Epithelial cell of prostate (primary cell): ENCODE measurements around the gene SBNO2.
A peak's percentile ranks its signal among the peaks of the same experiment; 100 is the strongest.

Source experiments
- DNase-seq: peaks from one replicate; pipeline ENCODE4 v3.0.0-alpha.2; 2011; ENCODE audit warnings: low read depth, low spot score
- H3K27ac ChIP-seq: fragments of 450-650 bp; 2 replicates; pipeline ENCODE4 v1.5.1; 2017; ENCODE audit warnings: mild to moderate bottlenecking

SBNO2 gene

GRCh38 chr19:1170938-1171754 lies 2.9 kb downstream of the SBNO2 start:
- DNase-seq, result no peak
- H3K27ac ChIP-seq, result peak overlapping the region; percentile 90

- DNase-seq, result no peak
- peak overlapping the region; percentile 77 for H3K27ac ChIP-seq
Observed at GRCh38 chr19:1169921-1170885, 3.9 kb downstream of the SBNO2 start.

GRCh38 chr19:1169411-1169791 lies 4.7 kb downstream of the SBNO2 start:
- H3K27ac ChIP-seq, result peak overlapping the region; percentile 77
- no peak for DNase-seq

GRCh38 chr19:1168572-1169410 lies 5.3 kb downstream of the SBNO2 start:
- no peak for DNase-seq
- H3K27ac ChIP-seq, result peak overlapping the region; percentile 77

DNA sequence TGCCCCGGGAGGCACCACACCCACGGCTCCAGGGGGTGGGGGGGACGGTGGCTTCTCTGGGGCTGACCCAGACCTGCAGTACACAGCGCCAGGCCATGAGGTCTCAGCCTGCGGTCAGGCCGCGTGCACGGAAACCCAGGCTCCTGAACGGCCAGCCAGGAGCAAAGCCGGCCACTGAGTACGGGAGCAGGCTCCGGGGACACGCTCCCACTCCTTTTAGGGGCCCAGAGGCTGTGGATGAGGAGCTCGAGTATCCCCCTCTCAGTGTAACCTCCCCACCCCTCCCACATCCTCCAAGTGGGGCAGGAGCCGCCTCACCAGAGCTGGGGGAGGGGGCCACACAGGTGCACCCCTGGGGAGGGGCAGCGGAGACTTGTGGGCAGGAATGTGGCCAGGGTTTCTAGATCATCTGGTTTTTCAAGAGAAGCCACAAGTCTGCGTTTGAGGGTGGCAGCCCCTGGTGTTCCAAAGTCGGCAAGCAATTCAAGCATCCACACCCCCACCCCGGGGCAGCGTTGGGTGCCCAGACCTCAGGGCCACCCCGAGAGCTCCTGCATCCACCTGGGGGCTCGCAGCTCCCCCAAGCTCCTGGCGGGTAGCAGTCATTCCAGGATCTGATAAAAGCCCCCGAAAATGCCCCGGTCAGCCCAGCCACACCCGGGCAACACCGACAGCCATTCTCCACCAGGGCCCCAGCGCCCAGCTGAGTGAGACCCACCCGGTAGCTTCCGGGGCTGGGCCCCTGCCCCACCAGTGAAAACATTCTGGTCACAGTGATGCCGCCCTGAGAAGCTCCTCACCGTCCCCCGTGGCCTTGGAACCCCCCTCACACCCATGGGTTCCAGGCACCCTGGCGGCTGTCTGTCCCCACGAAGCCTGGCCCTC lies 6.1 kb downstream of the SBNO2 start:
- H3K27ac ChIP-seq, result peak overlapping the region; percentile 77
- no peak for DNase-seq

- DNase-seq, result no peak
- H3K27ac ChIP-seq, result no peak overlapping the region
Observed at GRCh38 chr19:1166872-1167573, 7.0 kb downstream of the SBNO2 start.

GRCh38 chr19:1164684-1165531 lies 9.2 kb downstream of the SBNO2 start:
- no peak overlapping the region for H3K27ac ChIP-seq
- no peak for DNase-seq

DNA sequence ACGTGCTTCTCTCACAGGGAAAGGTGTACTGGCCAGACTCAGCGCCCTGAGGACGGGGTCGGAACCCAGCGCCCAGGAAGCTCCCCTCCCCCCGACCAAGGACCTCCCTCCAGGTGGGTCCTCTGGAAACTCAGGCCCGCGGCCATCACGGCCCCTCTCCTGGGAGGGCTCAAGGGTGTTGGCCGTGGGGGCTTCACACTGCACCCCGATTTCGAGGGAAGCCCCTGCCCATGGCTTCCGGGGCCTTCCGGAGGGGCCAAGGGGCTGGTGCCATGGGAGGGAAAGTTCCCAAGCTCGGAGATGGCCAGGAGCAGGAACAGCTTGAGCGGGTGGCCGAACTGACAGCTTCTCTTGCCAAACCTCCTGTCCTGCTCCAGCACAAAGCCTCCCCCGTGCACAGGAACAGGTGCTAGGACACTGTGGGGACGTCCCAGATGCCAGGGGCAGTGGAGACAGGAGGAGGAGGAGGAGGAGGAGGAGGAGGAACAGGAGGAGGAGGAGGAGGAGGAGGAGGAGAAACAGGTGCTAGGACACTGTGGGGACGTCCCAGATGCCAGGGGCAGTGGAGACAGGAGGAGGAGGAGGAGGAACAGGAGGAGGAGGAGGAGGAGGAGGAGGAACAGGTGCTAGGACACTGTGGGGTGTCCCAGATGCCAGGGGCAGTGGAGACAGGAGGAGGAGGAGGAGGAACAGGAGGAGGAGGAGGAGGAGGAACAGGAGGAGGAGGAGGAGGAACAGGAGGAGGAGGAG lies 10.0 kb downstream of the SBNO2 start:
- DNase-seq, result no peak
- H3K27ac ChIP-seq, result no peak overlapping the region

DNA sequence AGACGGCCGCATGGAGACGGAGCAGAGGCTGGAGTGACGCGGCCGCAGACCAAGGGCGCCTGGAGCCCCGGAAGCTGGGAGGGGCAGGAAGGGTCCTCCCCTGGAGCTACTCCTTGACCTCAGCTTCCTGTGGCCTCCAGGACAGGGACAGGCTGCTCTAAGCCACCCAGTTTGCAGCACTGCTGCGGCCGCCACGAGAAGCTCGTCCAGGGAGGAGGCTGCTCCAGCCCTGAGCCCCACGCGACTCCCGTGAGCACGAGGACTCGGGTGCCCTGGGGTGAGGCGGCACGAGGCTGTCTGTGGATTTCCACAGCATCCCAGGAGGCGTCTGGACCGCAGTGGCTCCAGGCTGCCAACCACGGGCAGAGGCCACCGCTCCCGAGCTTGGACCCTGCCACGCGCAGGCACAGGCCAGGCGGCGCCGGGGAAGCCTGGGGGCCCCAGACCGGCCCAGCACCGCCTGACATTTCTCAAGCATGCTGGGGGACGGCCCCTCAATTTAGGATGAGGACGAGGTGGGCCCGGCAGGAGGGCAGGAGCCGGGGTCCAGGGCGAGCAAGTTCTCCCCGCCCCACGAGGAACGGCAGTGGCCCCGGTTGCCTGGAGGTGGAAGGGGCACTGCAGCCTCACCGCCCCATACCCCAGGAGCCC lies 10.7 kb downstream of the SBNO2 start:
- DNase-seq, result no peak
- no peak overlapping the region for H3K27ac ChIP-seq

DNA sequence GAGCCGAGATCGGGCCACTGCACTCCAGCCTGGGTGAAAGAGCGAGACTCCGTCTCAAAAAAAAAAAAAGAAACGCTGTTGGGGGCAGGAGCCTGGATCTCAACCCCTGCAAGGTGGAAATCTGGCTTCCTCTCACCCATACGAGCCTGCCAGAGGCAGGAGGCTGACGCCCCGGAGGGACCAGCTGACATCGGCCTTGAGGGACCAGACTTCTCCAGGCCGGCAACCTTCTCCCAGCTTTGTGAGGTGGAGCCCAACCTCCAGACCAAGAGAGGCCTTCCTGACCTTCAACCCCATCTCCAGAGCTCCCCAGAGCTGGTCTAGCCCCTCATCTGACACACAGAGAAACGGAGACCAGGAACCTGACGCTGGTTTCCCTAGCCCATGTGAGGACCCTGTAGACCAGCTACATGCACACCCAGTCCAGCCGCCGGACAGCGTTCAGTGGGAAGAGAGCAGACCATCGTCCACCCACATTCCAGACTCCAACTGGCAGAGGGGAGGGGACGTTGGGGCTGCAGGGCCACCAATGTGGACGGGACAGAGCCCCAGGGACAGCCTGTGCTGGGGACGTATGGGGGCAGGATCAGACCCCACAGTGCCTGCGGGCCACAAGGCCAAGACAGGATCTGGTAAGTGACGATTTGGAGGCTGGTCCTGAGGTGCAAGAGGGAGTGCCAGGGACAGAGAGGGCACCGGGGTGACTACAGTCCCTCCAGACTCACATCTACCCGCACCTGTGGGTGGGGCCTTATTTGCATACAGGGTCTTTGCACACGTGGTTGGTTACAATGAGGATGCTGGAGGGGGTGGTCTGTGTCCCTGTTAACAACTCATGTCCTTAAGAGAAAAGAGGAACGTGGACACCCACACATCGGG lies 11.4 kb downstream of the SBNO2 start:
- H3K27ac ChIP-seq, result no peak overlapping the region
- no peak for DNase-seq

DNA sequence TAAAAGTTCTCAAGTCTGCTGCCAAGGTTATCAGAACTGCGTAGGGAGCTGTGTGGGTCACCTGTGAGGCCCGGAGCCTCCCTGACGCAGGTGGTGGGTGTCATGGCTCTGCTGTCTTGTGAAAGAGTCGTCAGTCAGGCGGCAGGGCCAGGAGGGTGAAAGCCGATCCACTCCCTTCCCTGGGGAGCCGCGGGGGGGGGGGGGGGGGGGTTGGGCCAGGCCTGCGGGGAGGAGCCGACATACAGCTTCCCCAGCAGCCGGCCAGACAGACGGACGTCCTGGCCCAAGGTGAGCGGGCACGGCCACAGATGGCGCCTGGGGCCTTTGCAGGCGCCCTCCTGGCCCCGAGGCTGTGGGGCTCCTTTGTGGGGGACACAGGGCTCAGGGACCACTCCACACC lies 12.4 kb downstream of the SBNO2 start:
- H3K27ac ChIP-seq, result no peak overlapping the region
- no peak for DNase-seq

GRCh38 chr19:1159864-1160595 lies 14.0 kb downstream of the SBNO2 start:
- DNase-seq, result no peak
- no peak overlapping the region for H3K27ac ChIP-seq

DNA sequence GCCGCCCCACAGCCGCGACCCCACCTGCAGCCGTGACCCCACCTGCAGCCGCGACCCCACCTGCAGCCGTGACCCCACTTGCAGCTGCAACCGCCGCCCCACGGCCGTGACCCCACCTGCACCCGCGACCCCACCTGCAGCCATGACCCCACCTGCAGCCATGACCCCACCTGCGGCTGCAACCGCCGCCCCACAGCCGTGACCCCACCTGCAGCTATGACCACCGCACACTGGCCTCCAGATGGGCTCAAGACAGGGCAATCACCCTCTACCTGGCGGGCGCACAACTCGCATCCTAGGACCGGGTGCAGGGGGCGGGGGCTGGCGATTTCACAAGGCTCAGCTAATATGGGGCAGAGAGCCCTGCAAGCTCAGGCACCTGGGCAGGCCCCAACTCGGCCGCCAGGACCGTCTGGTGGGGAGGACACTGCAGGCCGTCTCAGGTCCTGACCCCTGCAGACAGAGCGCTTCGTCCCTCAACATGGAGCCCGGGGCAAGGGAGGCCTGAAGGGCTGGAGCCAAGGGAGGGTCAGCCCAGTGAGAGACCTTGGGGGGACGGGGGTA lies 15.1 kb downstream of the SBNO2 start:
- DNase-seq, result no peak
- H3K27ac ChIP-seq, result no peak overlapping the region

DNA sequence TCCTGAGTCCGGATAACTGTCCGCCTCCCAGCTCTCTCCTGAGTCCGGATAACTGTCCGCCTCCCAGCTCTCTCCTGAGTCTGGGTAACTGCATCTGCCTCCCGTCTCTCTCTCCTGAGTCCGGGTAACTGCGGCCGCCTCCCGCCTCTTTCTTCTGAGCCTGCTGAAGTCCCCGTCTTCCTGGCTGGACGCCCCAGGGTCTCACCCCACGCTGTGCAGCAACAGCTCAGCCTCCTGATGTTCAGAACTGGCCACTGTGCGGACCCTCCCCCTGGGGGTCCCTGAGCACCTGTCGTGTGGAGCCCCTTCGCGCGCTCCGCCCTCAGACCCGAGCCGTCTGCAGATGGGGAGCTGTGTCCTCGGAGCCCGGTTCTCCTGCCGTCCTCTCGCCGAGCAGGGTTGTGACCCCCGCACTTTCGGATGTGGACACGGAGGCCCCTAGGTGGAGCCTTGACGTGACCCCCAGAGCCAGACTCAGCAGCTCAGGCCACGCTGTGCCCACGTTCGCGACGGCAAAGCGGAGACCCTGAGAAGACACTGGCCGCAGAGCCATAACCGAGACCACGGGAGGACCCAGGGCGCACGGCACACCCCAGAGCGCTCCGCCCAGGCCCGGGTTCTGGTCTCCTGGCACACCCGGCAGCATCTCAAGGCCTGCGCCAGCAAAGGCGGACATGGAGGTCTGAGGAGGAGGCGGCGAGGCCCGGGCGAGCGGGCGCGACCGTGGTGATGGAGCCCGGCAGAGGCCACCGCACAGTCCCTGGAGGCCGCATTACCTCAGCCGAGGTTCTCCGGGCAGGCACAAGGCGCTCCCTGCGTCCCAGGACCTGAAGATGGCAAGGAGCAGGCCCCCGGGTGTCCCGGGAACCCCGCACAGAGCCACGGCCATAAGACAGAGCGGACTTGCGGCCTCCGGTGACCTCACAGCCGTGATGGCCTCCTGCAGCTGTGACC lies 15.9 kb downstream of the SBNO2 start:
- H3K27ac ChIP-seq, result no peak overlapping the region
- DNase-seq, result no peak
